ENCODE measurements around the gene SLC7A5. TPM values are rescaled to one million over a fixed set of nuclear protein-coding genes. Genes with fewer than 3 reads are reported as not detected.

Gene SLC7A5
- total RNA-seq, 1 experiment from 2014 or later, result 222 TPM

GRCh38 chr16:87847785-87848675 lies 21.3 kb downstream of the SLC7A5 start:
- DNase-seq (ENCODE audit: extremely low read depth, low read depth), result no peak

GRCh38 chr16:87847467-87847784 lies 21.9 kb downstream of the SLC7A5 start:
- no peak for DNase-seq (ENCODE audit: extremely low read depth, low read depth)

- DNase-seq (ENCODE audit: extremely low read depth, low read depth), result no peak
Measured at GRCh38 chr16:87846705-87847466, 22.4 kb downstream of the SLC7A5 start.

GRCh38 chr16:87845807-87846619 lies 23.3 kb downstream of the SLC7A5 start:
- no peak for DNase-seq (ENCODE audit: extremely low read depth, low read depth)

GRCh38 chr16:87845213-87845612 lies 24.1 kb downstream of the SLC7A5 start:
- no peak for DNase-seq (ENCODE audit: extremely low read depth, low read depth)

GRCh38 chr16:87844809-87845208 lies 24.5 kb downstream of the SLC7A5 start:
- DNase-seq (ENCODE audit: extremely low read depth, low read depth), result no peak

- DNase-seq (ENCODE audit: extremely low read depth, low read depth), result no peak
Measured at GRCh38 chr16:87844120-87844733, 25.1 kb downstream of the SLC7A5 start.

- DNase-seq (ENCODE audit: extremely low read depth, low read depth), result no peak
Measured at GRCh38 chr16:87843678-87844105, 25.6 kb downstream of the SLC7A5 start.

GRCh38 chr16:87842209-87842869 lies 27.0 kb downstream of the SLC7A5 start:
- DNase-seq (ENCODE audit: extremely low read depth, low read depth), result no peak

- DNase-seq (ENCODE audit: extremely low read depth, low read depth), result no peak
Measured at GRCh38 chr16:87841340-87842208, 27.7 kb downstream of the SLC7A5 start.

GRCh38 chr16:87840271-87840978 lies 28.9 kb downstream of the SLC7A5 start:
- no peak for DNase-seq (ENCODE audit: extremely low read depth, low read depth)

- no peak for DNase-seq (ENCODE audit: extremely low read depth, low read depth)
Measured at GRCh38 chr16:87839542-87840270, 29.6 kb downstream of the SLC7A5 start.

GRCh38 chr16:87838643-87839541 lies 30.4 kb downstream of the SLC7A5 start:
- DNase-seq (ENCODE audit: extremely low read depth, low read depth), result no peak

- DNase-seq (ENCODE audit: extremely low read depth, low read depth), result no peak
Measured at GRCh38 chr16:87837627-87838289, 31.5 kb downstream of the SLC7A5 start.

GRCh38 chr16:87836844-87837581 lies 32.3 kb downstream of the SLC7A5 start:
- no peak for DNase-seq (ENCODE audit: extremely low read depth, low read depth)

Measured in NCI-H460 (cell line).